ENCODE data around the gene NLRP13. TPM values are rescaled to one million over a fixed set of nuclear protein-coding genes. Genes with fewer than 3 reads are reported as not detected.

The NLRP13 gene
- total and polyA plus RNA-seq, 2 of the 4 experiments (the other 2 are of a cell fraction): not detected

DNA sequence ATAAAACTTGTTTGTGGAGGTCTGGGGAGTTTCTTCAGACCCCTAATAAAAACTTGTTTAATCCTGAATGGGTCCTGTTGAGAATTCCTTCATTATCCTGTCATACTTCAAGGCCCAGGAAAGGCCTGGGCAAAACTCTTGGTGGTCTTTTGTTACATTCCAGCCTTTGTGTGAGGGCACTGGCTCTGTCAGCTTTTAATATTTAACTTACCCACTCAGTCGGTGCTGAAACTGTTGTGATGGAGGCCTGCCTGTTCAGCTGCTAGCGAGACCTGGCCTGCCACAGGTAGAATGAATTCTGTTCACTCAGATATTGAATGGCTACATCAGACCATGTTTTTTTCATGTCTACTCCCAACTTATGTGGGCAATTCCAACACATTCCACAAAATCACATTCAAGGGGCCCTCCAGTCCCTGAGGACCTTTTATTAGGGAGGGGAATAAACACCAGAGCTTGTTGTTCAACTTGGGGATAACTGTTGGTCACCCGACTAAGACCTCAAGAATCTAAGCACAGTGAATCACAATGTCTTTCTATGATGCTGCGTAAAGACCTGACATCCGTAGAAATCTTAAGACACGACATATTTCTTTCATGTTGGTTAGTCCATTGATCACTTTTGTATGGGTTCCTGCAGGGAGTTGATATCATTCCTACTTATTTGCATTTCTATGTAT, 28.0 kb upstream of the NLRP13 start:
- Histone ChIP-seq H3K23ac (ENCODE audit: low read depth, low read length) (no peak overlapping the region), H2AK5ac (ENCODE audit: low read depth, low read length) (no peak overlapping the region), H2AK9ac (replicated peaks; ENCODE audit: low read depth, low read length, poor library complexity) (no peak overlapping the region), H4K20me1 (ENCODE audit: insufficient read depth, low read length) (no peaks in the 10 kb centered on the region), H3K9me1 (ENCODE audit: insufficient read depth, low read length) (no peaks in the 10 kb centered on the region), H2BK120ac (ENCODE audit: low read depth, low read length) (no peak overlapping the region), H3K27ac (ENCODE audit: insufficient read depth, low read length) (no peak overlapping the region), H3K4me3 (ENCODE audit: insufficient read depth, low read depth, low read length) (no peak overlapping the region), H2AFZ (replicated peaks; ENCODE audit: low read length, poor library complexity) (no peak overlapping the region), H3K14ac (replicated peaks; ENCODE audit: low read depth, low read length) (no peak overlapping the region), H3K18ac (ENCODE audit: low read depth, low read length) (no peak overlapping the region), H3K4ac (ENCODE audit: low read depth, low read length) (no peak overlapping the region), H2BK20ac (ENCODE audit: low read depth, low read length) (no peak overlapping the region), H3K9ac (ENCODE audit: low read depth, low read length) (no peak overlapping the region), H2BK5ac (ENCODE audit: low read depth, low read length, poor library complexity, severe bottlenecking) (no peak overlapping the region), H3K79me1 (ENCODE audit: low read depth in 1 of 2, low read length in 2 of 2) (no peaks in the 10 kb centered on the region), H3K56ac (ENCODE audit: extremely low read depth, insufficient read depth, low read length) (no peak overlapping the region), H3K27me3 (ENCODE audit: control insufficient read depth, insufficient read depth, low read length) (no peaks in the 10 kb centered on the region), H3K9me3 (ENCODE audit: control insufficient read depth, insufficient read depth, low read length) (peaks cover 36% of the 10 kb centered on the region), H4K91ac (ENCODE audit: insufficient read depth, low read depth, low read length) (no peak overlapping the region), H4K8ac (ENCODE audit: low read depth in 2 of 2, low read length in 2 of 2) (no peak overlapping the region), H3K36me3 (ENCODE audit: control insufficient read depth, insufficient read depth, low read length) (no peaks in the 10 kb centered on the region), H3K4me1 (ENCODE audit: control insufficient read depth, insufficient read depth, low read length) (no peaks in the 10 kb centered on the region), H2BK15ac (ENCODE audit: low read depth, low read length) (no peak overlapping the region), H4K5ac (ENCODE audit: low read depth, low read length) (no peak overlapping the region), H3K4me2 (ENCODE audit: low read depth, low read length) (no peak overlapping the region)
- intact Hi-C loops (cut with micrococcal nuclease): no loop called here
- no peak for TF ChIP-seq NFE2L2 (IDR thresholded peaks at IDR 0.05; ENCODE audit: low read depth, low read length)
- TF ChIP-seq RAD21 (IDR thresholded peaks at IDR 0.05; ENCODE audit: low read length): no peak
- TF ChIP-seq POLR2A (IDR thresholded peaks at IDR 0.05; ENCODE audit: low read depth, low read length): no peak
- no peak for TF ChIP-seq MAZ (IDR thresholded peaks at IDR 0.05; ENCODE audit: borderline replicate concordance, low read depth, low read length)
- TF ChIP-seq RFX5 (IDR thresholded peaks at IDR 0.05; ENCODE audit: low read depth, low read length): no peak
- no peak for TF ChIP-seq CHD1 (IDR thresholded peaks at IDR 0.05; ENCODE audit: low read depth, low read length)
- TF ChIP-seq CEBPB (IDR thresholded peaks at IDR 0.05; ENCODE audit: low read depth, low read length): no peak
- ChIA-PET POLR2A (ENCODE audit: unreplicated experiment) (no interaction called here), CTCF (no interaction called here)
- BruUV-seq (replicated peaks): no TSS peak
- no peak for ATAC-seq (ENCODE audit: low read depth)
- dilution Hi-C loops (cut with HindIII; ENCODE audit: low sequenced_read_pairs, unreplicated experiment): no loop called here
- no CpG with 5 or more reads among the region's 6 CpGs for WGBS, 2 experiments (ENCODE audit: extremely low coverage in 2 of 2, insufficient read length in 1 of 2)
- in situ Hi-C loops (cut with MboI; ENCODE audit: low sequenced_read_pairs): no loop called here
- DNase-seq: no peak
